Ecto neural progenitor cell (in vitro differentiated cells): ENCODE data around the gene PFN3.
A peak's percentile ranks its signal among the peaks of the same experiment; 100 is the strongest.
"Not testable (repeated sequence)": the region's sequence is repeated elsewhere in the genome, so short reads cannot be mapped to it uniquely, and the experiment has no call there.

ENCODE experiments used
- DNase-seq: peaks from one replicate; pipeline ENCODE4 v3.0.0-alpha.2; 2018; ENCODE audit warnings: low spot score

The PFN3 gene

DNA sequence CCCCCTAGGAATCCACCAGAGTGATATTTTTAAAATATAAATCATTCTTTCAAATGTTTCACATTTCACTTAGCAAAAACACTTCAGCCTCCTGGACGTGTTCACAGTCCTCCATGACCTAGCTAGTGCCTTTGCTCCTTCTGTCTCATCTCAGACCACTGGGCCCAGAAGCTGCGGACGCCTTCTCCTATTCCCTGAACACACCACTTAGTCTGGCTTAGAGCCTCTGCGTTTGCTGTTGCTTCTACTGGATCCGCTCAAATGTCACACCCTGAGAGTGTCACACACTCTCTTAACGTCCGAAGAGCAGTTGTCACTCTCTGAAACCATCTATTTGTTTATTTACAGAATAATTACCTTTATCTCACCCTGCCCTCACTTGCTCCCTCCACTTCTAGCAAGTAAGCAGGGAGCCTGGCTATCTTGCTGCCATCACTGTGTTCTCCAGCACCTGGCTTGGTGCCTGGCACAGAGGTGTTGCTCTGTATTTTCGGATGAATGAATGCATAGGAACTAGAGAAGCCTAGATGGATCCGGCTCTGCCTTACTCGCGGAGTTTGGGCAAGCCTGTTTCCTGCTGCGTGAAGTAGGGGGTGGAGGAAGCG is 24.8 kb upstream of the PFN3 start:
- no peak for DNase-seq

DNA sequence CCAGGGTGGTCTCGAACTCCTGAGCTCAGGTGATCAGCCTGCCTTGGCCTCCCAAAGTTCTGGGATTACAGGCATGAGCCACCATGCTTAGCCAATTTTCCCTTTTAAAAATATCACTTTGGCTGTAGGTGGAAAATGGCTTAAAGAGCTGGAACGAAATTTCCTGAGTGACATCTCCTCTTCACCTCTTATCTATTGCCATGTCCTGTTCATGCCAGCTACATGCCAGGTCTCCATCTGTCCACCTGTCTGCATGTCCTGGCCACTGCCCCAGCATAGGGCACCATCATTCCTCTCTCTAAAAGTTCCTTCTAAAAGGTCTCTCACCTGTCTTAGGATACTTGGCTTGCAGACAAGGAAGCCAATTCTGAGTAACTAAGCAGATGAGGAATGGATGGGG is 23.2 kb upstream of the PFN3 start:
- no peak for DNase-seq

DNA sequence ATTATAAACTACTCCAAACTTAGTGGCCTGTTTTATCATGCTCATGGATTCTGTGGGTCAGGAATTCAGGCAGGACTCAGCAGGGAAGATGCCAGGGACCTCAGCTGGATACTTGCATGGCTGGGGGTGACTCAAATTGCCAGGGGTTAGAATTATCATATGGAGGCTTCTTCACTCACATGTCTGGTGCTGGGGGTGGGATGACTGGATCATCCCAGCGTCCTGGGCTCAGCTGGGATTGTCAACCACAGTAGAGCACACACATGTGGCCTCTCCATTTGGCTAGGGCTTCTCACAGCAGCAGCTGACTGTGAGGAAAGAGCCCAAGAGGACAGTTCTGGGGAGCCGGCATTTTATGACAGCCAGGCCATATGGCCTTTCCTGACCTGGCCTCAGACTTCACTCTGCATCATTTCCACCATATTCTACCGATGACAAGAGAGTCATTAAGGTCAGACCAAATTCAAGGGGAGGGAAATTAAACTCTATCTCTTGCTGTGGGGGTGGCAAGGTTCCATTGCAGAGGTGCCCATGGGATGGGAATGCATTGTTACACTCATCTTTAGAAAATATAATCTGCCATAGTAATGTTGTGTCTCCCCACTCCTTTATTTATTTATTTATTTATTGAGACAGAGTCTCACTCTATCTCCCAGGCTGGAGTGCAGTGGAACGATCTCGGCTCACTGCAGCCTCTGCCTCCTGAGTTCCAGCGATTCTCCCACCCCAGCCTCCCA is 20.8 kb upstream of the PFN3 start:
- no peak for DNase-seq

DNA sequence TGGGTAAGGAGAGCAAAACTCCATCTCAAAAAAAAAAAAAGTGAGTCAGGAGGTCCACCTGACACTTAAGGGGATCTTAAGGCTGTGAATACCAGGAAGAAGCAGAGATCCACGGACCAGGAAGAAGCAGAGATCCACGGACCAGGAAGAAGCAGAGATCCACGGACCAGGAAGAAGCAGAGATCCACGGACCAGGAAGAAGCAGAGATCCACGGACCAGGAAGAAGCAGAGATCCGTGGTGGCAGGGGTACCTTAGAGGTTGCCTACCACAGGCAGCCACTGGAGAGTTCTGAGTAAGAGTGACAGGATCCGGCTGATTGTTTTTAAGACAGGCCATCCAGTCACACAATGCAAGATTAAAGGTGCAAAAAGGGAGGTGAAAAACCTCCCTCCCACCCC is 20.0 kb upstream of the PFN3 start:
- DNase-seq = not testable (repeated sequence)

DNA sequence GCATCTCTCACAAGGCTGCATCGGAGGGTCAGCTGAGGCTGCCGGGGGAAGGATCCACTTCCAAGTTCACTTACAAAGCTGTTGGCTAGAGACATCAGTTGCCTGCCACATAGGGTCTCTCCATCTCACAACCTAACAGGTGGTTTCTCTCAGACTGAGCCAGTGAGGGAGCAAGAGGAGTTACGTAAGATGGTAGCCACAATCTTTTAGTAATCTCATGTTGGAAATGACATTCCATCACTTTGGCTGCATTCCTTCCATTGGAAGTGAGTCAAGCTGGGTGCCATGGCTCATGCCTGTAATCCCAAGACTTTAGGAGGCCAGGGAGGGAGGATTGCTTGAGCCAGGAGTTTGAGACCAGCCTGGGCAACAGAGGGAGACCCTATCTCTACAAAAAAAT is 18.6 kb upstream of the PFN3 start:
- DNase-seq = no peak

DNA sequence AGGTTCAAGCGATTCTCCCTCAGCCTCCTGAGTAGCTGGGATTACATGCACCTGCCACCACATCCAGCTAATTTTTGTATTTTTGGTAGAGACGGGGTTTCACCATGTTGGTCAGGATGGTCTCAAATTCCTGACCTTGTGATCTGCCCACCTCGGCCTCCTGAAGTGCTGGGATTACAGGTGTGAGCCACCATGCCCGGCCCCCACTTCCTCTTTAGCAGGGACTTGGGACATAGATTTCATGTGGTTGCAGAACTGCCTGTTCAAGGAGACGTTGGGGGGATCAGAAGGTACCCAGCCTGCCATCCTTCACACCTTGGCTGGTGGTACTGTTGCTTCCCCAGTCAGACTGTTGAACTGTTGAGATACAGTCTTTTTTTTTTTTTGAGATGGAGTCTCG is 16.6 kb upstream of the PFN3 start:
- not testable (repeated sequence) for DNase-seq

DNA sequence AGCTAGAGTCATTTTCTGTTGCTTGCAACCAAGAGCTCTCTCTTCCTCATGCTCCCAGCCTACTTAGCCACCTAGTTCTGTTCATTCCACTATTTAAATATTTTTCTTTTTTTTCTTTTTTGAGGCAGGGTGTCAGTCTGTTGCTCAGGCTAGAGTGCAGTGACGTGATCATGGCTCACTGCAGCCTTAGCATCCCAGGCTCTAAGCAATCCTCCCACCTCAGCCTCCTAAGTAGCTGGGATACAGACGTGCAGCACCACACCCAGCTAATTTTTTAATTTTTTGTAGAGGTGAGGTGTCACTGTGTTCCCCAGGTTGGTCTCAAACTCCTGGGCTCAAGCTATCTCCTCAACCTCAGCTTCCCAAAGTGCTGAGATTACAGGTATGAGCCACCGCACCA is 14.0 kb upstream of the PFN3 start:
- DNase-seq = no peak

DNA sequence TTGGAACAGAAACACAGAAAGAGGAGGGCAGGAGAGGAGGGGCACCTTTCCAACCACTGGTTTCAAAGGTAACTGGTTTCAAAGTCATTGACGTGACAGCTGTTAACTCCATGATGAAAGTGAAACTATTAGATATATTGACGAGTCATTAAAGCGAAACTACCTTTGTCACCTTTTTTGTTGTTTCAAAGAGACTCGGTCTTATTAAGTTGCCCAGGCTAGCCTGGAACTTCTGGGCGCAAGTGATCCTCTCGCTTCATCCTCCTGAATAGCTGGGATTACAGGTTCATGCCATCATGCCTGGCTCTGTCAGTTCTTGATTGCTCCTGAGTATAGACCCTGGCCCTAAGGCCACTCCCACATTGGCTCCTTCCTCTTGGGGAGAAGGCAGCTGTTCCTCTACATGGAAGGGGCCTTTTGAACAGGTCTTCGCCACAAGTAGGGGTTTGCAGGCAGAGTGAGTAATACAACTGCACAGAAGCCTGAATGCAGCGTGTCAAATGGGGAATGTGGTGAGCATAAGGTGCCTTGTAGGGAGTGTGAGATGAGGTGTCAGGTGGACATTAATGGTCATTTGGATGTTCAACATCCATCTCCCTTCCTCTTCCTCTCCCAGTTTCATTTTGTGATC is 12.3 kb upstream of the PFN3 start:
- no peak for DNase-seq

DNA sequence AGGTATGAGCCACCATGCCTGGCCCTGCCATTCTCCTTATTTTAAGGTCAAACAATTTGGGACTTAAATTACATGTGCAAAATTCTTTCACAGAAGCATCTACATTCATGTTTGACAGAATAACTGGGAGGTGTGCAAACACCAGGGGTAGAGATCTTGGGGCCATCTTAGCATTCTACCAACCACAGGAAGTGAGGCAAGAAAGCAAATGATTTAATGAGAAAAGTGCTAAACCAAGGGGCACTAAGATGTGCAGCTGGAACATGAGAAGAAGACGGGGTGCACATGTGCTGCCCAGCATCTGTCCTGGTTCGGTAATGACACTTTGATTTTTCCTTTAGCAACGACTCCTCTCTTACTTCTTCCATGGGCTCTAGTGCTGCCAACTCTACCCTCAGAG is 10.1 kb upstream of the PFN3 start:
- no peak for DNase-seq

DNA sequence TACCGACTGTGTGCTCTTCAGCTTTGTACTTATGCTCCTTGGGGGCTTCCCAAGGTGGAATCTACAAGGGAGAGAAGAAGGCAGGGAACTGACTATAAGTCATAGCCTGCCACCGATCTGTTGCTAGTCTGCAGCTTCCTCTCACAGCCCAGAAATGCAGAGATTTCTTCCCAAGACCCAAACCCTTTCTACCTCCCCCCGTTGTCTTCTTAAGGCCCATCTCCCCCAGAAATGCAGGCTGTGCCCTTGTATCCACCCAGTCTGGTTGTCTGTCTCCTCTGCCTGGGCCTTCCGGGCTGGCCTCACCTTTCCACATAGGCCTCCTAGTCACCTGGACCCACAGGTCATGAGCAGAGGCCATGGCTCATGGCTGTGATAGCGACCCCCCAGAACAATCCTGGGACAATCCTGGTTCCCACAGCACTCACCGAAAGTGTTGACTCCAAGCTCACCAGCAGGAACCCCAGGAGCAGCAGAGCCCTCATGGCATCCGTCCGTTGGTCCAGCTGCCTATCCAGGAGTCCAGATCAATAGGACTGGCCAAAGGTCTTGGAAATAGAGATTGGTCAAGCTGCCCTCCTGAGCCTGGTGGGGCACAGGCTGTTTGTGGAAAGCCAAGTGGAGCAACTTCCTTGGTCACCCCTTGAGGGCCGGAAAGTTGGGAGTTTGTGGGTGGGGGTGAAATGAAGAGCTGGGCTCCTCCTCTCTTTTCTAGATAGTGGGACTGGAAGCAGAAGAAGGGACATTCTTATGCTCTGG is 8.8 kb upstream of the PFN3 start, which contains the start of gene F12:
Gene F12, minus strand, starts transcription at position 522 of the 759 bp plus-strand sequence. Its CDS starts 37 bp downstream, at position 485.
- no peak for DNase-seq

DNA sequence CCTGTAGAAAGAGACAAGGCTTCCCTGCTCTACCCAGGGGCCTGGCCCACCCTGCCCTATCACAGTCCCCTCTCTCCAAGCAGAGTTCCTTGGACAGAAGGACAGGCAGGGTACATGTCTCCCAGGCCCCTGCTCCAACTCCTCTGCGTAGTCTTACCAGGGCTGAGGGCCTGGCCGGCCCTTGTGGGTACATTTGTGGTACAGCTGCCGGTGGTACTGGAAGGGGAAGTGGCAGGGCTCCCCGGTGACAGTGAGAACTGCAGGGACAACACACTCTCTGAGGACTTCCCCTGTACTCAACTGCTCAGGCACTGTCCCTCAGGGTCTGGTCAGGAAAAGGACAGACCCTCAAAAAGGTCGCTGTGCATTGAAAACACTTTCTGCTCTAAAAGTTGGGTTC is 5.3 kb upstream of the PFN3 start:
- DNase-seq = no peak

DNA sequence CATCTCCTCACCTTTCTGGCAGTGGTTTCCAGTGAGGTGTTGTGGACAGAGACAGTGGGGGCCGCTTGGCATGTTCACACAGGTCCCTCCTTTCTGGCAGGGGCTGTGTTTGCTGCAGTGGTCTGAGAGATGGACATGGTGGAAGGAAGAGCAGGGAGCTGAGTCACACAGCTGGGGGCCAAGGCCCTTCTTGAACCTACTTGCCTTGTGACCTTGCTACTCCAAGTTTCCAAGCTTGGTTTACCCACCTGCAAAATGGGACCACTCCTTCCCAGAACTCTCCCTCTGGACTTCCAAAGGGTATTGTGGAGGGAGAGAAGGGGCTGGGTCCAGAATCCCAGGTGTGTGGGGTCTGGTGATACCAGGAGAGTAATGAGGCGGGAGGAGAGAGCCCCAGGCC is 4.9 kb upstream of the PFN3 start:
- no peak for DNase-seq

DNA sequence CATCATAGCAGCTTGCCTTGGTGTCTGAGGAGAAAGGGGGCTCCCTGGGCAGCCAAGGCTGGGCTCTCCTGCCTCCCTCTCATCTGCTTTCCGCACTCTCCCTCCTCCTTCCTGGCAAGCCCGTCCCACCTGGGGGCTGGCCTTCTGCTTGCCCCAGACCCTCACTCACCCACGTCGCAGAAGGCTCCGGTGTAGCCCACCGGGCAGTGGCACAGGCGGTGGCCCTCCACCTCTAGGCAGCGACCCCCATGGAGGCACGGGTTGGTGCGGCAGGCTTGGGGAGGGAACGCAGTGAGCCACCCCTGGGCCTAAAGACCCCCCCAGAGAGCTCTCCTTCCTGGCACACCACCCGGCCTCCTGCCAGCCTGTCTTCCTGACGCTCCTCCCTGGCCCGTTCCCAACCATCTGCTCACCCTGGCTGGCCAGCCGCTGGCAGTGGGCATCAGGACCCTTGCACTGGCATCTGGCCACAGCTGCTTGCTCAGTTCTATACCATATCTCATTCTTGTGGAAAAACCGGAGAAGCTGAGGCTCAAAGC is 4.2 kb upstream of the PFN3 start:
- no peak for DNase-seq

DNA sequence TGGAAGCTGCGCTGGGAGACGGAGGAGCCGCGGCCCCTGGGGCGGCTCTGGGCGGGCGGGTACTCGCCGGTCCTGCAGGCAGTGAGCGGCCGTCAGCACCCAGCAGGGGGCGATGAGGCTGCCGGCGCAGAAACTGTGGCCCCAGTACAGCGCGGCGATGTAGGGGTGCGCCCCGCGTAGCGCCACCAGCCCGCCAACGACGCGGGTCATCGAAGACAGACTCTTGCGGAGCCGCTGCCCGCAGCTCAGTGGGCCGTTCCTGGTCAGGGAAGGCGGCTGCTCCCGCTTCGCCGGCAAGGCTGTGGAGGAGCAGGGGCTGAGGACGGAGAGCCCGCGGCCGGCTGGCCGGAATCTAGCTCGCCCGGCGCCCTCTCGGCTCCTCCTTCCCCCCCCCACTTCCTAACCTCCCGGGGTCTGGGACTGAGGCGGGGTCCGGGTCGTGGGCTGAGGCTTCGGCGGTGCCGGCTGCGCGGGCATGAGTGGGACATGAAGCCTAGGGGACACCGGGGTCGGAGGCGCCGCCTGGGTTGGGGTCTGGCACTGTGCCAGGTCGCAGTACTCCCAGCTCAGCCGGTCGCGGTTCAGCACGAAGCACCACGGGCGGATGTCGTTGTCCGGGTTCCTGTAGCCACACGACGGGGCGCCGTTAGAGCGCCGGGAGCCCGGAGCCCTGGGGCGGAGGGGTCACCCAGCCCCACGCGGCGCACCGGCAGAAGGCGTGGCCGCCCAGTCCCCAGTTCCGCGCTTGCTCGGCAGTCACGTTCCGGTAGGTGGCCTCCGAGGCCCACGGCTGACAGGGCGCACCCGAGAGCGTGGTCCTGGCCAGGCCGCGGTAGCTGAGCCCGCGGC is 3.6 kb upstream of the PFN3 start:
- DNase-seq = peak; percentile 84

DNA sequence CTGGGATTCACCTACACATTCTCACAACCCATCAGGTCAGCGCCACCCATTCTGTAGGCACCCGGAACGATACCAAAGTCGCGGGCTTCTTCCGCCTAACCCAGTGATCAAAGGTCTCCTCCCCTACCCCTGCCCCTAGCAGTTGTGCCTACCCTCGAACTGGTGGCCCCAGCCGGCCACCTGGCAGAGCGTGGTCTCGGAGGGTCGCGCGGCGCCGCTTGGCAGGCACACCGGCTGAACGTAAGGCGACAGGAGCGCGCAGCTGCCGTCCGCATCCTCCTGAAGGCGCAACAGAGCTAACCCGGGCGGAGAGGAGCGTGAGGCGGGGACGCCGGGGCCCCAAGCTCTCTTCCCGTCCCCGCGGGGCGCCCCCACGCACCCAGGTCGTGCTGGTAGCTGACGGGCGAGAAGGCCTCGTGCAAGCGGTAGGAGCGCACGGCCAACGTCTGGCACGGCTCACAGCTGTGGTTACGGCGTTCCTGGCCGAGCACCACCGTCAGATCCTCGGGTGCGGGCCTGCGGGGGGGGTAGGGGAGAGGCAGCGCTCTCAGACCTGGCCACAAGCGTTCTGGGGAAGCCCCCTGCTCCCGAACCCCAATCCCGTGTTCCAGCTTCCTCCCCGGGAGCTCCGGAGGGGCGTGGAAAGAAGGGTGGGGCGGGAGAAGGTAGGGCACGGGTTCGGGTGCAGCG is 2.8 kb upstream of the PFN3 start:
- peak; percentile 65 for DNase-seq

DNA sequence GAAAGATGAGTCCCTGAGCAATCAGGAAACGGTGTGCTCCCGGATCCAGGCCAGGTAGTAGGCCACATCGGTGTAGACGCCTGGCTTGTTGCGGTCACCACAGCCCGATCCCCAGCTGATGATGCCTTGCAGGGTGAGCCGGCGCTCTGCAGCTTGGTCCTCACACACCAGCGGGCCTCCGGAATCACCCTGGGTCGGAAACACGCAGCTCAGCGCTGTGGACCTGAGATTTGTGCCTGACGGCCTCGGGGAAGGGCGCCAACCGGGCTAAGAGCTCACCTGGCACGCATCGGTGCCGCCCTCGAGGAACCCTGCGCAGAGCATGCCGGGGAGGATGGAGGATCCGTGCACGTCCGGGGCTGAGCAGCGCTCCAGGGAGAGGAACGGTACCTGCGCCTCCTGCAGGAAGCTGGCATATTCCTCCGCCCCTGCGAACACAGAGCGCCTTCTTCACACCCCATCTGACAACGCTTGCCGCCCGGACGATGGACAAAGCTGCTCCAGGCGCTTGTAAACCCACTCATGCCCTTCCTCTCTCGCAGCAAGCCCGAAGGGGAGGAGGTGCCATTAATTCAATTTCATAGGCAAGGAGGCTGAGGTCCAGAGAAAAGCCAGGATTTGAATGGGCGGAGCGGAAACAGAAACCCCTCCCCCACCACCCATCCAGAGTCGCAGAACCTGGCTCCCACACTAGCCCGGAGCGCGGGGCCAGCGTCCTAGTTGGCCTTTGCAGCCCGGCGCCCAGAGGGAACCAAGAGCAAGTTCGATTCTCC is 2.0 kb upstream of the PFN3 start:
- peak; percentile 86 for DNase-seq

DNA sequence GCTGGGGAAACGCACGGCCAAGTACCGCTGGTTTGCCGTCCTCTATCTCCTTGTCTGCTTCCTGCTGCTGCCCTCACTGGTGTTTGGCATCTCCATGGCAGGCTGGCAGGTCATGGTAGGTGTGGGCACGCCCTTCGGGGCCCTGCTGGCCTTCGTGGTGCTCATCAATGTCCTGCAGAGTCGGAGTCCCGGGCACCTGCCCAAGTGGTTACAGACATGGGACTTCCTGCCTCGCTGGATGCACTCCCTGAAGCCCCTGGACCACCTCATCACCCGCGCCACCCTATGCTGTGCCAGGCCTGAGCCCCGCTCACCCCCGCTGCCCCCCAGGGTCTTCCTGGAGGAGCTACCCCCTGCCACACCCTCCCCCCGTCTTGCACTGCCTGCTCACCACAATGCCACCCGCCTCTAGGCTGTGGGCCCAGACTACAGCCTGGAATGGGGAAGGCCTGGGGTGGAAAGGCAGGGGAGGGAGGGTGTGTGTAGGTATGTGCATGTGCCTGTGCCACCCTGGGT is 2.5 kb downstream of the PFN3 start:
- DNase-seq = no peak

DNA sequence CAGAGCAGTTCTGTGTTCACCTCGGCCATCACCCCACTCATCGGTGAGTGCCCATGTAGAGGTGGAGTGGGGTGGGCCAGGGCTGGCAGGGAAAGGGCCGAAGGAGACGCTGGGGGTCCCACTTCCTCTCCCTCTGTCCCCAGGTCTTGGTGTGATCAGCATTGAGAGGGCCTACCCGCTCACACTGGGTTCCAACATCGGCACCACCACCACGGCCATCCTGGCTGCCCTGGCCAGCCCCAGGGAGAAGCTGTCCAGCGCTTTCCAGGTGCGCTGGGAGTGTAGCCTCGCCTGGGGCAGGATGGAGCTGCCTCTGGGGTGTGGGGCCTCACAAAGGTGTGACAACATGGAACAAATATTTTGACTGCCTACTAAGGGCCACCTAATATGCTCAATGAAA is 3.7 kb downstream of the PFN3 start:
- no peak for DNase-seq

DNA sequence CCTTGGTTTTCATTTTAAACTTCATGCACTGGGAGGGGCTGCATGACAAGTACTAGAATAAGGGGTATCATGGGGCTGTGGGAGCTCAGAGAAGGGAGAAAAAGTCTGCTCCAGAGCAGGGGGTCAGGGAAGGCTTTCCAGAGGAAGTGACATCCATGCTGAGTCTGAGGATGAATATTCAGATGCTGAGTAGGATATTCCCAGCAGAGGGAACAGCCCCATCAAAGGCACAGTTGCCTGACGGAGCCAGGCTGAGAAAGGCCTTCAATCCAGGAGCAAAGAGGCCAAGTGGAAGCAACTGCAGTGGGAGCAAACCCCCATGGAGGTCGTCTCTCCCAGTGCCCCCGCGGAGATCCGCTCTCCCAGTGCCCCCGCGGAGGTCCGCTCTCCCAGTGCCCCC is 4.4 kb downstream of the PFN3 start:
- no peak for DNase-seq

DNA sequence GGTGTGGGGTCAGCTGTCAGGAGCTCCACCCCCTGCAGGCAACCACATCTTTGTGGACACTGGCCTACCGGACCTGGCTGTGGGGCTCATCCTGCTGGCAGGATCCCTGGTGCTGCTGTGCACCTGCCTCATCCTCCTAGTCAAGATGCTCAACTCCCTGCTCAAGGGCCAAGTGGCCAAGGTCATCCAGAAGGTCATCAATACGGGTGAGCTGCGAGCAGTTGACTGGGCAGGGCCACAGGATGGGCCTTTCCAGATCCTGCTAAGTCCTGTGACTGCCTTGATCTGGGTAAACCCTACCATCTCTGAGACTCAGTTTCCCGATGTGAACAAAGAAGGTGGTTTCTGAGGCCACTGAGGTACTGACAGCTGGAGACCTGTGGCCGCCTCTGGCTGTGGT is 6.5 kb downstream of the PFN3 start:
- DNase-seq = no peak
